ENCODE results near the gene ATP1A1.
A peak's percentile ranks its signal among the peaks of the same experiment; 100 is the strongest.

Gene ATP1A1

DNA sequence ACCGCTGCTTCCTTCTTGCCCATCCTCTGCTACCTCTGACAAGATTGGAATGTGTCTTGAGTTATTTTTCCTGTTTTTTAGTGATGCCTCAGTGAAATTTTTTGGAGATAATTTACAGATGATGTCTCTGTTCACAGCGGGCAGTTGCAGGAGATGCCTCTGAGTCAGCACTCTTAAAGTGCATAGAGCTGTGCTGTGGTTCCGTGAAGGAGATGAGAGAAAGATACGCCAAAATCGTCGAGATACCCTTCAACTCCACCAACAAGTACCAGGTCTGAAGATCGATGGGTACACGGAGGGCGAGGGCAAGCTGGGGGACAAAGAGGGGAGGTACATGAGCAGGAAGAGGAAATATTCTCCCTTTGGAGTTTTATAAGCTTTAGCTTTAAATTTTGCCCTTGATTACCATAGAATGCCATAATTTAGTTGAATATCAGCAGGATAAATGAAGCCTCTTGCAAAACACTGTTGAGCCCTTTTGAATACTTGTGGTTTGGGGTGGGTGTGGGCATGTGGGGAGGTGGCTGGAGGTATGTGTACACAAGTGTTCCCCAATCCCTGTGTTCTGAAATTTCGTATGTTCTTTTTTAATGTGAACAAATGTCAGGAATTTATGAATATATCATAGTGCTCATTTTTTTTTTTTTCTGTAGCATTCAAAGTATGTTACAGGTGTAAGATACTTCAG is 19.8 kb downstream of the ATP1A1 start:
- DNase-seq = no peak

GRCh38 chr1:116393792-116394191 is 20.7 kb downstream of the ATP1A1 start:
- no peak for DNase-seq

GRCh38 chr1:116394270-116394669 is 21.2 kb downstream of the ATP1A1 start:
- DNase-seq = no peak

DNA sequence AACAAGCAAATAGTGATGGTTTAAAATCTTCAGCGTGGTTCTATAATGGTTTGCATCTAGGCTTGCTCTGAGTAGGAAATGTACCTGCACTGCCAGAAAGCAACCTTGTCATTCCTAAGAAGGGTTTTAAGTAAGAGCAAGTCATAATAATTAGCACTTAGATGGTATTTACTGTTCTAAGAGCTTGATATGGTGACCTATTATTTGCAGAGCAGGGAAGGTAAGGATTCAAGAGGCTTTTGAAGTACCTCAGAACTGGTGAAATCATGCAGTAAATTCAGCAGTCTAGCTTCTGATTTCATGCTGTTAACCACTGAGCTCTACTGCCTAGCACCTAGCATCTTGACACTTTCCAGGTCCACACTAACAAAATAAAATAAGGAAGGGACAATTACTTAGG is 23.7 kb downstream of the ATP1A1 start:
- DNase-seq = no peak

DNA sequence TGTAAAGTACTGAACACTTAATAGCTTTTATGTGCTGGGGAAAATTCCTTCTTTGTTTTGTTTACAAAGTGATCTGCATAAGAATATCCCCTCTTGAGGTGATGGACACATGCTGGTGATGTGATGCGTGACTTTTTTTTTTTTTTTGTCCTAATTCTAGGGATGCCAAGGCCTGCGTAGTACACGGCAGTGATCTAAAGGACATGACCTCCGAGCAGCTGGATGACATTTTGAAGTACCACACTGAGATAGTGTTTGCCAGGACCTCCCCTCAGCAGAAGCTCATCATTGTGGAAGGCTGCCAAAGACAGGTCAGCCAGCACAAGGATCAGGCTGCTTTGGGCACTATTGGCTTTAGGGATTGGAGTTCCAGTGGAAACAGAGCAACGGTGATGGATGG is 24.7 kb downstream of the ATP1A1 start:
- no peak for DNase-seq

DNA sequence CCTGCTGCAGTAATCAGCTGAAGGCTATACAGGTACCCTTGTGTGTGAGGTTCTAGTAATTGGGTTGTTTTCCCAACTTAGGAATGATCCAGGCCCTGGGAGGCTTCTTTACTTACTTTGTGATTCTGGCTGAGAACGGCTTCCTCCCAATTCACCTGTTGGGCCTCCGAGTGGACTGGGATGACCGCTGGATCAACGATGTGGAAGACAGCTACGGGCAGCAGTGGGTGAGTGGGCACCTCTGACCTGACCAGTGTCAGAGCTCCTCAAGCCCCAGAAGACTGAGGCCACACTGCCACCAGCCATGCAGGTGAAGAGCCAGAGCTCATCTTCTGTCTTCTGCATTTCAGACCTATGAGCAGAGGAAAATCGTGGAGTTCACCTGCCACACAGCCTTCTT is 27.7 kb downstream of the ATP1A1 start:
- no peak for DNase-seq

GRCh38 chr1:116401646-116402176 is 28.7 kb downstream of the ATP1A1 start:
- no peak for DNase-seq

- DNase-seq = peak in 1 of 5 experiments; percentile 50
These were observed 29.3 kb downstream of the ATP1A1 start for GRCh38 chr1:116402333-116402732.

GRCh38 chr1:116403496-116404136 is 30.6 kb downstream of the ATP1A1 start:
- no peak for DNase-seq

DNA sequence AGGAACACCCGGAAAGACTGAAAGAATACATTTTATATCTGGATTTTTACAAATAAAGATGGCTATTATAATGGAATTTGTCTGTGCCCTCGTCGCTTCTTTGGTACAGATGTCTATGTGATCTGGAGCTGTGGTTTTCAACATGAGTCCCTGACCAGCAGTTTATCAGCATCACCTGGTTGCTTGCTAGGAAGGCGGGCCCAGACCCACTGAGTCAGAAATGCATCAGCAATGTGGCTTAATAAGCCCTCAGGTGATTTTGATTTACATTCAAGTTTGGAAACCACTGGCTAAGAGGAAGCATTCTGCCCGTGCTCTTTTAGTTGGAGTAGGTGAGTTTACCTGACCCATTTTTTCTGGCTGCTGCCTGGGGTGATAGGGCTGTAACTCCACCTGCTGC is 31.7 kb downstream of the ATP1A1 start:
- DNase-seq = no peak

- no peak for DNase-seq
These were observed 32.4 kb downstream of the ATP1A1 start for GRCh38 chr1:116405241-116406135.

DNA sequence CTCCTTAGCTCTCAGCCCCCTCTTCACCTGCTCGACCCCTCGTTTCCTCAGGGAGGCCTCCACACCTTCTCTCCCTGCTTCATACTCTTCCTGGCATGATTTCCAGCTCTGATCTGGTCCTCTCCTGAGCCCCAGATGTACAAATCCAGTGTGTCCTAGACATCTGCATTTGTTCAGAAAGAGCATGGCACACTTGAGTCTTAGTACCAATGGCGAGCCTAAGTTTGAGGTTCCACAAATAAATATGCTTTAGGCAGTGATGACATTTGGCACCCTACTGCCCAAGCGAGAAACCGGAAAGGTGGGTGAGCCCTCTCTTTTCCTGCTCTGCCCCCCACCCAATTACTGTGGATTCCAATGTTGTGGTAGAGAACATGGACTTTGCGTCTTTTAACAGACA is 34.0 kb downstream of the ATP1A1 start:
- DNase-seq = no peak

DNA sequence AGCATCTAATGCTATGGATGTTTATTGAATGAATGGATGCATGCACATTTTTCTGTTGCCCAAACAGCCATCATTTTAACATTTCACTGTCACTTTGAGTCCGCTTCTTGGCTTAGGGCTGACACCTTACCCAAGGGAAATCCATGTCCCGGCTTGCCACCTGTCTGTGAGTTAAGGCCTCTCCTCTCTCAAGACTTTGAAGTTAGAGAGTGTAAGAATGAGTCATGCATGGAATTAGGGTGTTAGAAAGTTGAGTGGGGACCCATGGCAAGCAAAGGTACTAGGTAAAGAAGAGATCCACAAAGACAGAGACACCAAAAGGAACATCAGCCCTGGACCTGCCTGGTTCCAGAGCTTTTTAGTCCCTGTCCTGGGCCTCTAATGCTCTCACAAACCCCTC is 35.1 kb downstream of the ATP1A1 start:
- DNase-seq = no peak

GRCh38 chr1:116408803-116409720 is 36.0 kb downstream of the ATP1A1 start:
- DNase-seq = no peak

GRCh38 chr1:116409751-116410191 is 36.7 kb downstream of the ATP1A1 start:
- no peak for DNase-seq

DNA sequence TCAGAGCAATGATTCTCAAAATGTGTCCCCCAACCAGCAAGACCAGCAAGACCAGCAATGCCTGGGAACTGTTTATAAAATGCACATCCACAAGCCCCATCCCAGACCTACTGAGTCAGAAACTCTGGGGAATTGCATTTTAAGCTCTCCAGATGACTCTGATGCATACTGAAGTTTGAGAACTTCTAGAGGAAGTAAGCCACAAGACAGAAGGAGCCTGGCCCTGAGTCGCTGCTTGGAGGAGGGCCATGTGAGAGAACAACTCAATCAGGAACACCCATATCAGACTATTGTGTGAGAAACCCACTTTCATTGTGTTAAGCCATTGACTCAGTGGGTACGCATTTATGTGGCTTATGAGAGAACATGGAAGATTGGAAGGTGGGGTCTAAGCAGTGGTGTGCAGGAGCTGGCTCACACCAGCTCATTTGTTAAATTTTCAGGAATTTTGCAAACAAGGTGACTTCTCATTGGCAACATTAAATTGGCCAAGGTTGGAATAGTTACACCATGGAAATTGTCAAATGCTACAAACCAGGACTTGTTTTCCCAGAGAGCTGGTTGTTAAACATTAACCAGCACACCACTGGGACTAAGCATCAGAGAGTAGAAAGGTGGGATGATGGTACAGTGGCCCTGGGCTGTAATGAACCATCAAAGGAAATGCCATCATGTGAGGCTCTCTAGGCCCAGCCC is 38.9 kb downstream of the ATP1A1 start:
- DNase-seq = no peak

- DNase-seq = no peak
These were observed 39.4 kb downstream of the ATP1A1 start for GRCh38 chr1:116412480-116412798.

- DNase-seq = no peak
These were observed 39.9 kb downstream of the ATP1A1 start for GRCh38 chr1:116412898-116413297.

DNA sequence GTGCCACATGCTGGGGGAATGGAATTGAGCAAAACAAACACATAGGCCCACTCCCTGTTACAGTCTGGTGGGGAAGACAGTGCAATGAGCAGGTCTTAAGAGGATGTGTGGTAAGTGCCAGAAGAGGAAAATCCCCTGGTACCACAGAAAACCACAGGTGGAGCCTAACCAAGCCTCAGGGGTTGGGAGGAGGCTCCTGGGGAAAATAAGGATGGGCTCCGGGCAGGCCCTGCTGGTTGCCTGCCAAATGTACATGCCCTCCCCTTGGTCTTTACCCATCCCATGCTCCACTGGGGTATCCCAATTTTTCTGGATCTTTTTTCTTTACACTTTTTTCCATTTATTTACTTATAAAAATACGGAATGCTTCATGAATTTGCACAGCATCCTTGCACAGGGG is 40.4 kb downstream of the ATP1A1 start:
- DNase-seq = no peak

DNA sequence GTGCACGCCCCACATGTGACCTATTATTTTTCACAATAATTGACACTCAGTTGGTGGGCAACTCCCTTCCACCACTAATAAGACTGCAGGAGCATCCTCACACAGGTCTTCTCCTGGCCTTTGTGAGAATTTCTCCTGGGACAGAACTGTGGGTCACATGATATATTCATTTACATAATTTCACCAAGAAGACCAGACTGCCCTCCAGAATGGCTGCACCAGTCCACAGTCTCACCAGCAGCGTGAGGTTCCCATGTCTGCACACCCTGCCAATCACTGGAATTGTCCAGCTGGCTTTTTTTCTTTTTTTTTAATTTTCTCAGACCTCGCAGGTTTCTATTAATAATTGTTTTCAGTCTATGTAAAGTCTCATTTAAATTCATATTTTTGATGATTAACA is 41.3 kb downstream of the ATP1A1 start:
- DNase-seq = no peak

- DNase-seq = no peak
These were observed 42.2 kb downstream of the ATP1A1 start for GRCh38 chr1:116415200-116415698.
